Thyroid gland (tissue), 4 donors: ENCODE data around the gene STEAP1B.
A peak's percentile ranks its signal among the peaks of the same experiment; 100 is the strongest.

Experiments used
- CTCF ChIP-seq, 6 experiments: fragments of 200-600 bp in 3 of 6; fragments of 450-650 bp in 3 of 6; sonication (generic) in 3 of 6; IDR thresholded peaks; one replicate each; pipeline ENCODE4 v1.5.1; 2016 to 2019; ENCODE audit warnings: antibody characterized with exemption in 6 of 6, mild to moderate bottlenecking in 2 of 6, inconsistent platforms in 1 of 6, moderate library complexity in 1 of 6
- POLR2A ChIP-seq, 2 donors: fragments of 450-650 bp; IDR thresholded peaks; one replicate each; pipeline ENCODE4 v1.6.1; 2017; ENCODE audit warnings: antibody characterized with exemption in 2 of 2, mild to moderate bottlenecking in 2 of 2, moderate library complexity in 1 of 2

- TF ChIP-seq CTCF (IDR thresholded peaks at IDR 0.05) (peak; percentile 64 to 89 (median 82)), POLR2A (IDR thresholded peaks at IDR 0.05) (no peak)
These were observed 11.1 kb downstream of the STEAP1B start for GRCh38 chr7:22488643-22489462.
